CD8-positive, alpha-beta memory T cell (primary cell): ENCODE results near the gene LCE5A. TPM values are rescaled to one million over a fixed set of nuclear protein-coding genes. Genes with fewer than 3 reads are reported as not detected.
"Not testable (repeated sequence)": the region's sequence is repeated elsewhere in the genome, so short reads cannot be mapped to it uniquely, and the experiment has no call there.

Source experiments
- CTCF ChIA-PET: fragments of 350-600 bp; sonication (Branson Sonifier 250); formaldehyde crosslinking; loops from one replicate; lab custom pipeline; 2021; ENCODE audit warnings: antibody characterized with exemption; lab: Charles Lee
- POLR2A ChIA-PET: fragments of 350-600 bp; sonication (Branson Sonifier 250); formaldehyde crosslinking; loops from one replicate; lab custom pipeline; 2021; ENCODE audit warnings: antibody characterized with exemption; lab: Charles Lee
- DNase-seq, 5 donors: peaks; one replicate each; pipeline versions ENCODE4 v3.0.0 to v3.0.0-alpha.2; 2020 to 2022; ENCODE audit warnings: mixed read lengths in 1 of 5
- H3K27ac ChIP-seq: one replicate; pipeline ENCODE4 v1.7.0; 2013; ENCODE audit warnings: low read depth, mild to moderate bottlenecking, low read length, moderate library complexity
- H3K27me3 ChIP-seq: 2 replicates; pipeline ENCODE4 v1.7.0; 2013; ENCODE audit warnings: low read length, mild to moderate bottlenecking; ENCODE audit not compliant: insufficient read depth, poor library complexity, severe bottlenecking
- H3K36me3 ChIP-seq: 2 replicates; pipeline ENCODE4 v1.7.0; 2013; ENCODE audit warnings: mild to moderate bottlenecking, low read length, moderate library complexity; ENCODE audit not compliant: insufficient read depth
- H3K4me1 ChIP-seq: 2 replicates; pipeline ENCODE4 v1.7.0; 2013; ENCODE audit warnings: mild to moderate bottlenecking, low read length, moderate library complexity; ENCODE audit not compliant: insufficient read depth
- H3K4me3 ChIP-seq: 2 replicates; pipeline ENCODE4 v1.7.0; 2013; ENCODE audit warnings: mild to moderate bottlenecking, low read length
- H3K9me3 ChIP-seq: 2 replicates; pipeline ENCODE4 v1.7.0; 2013; ENCODE audit warnings: mild to moderate bottlenecking, low read length
- H3K27ac Mint-ChIP-seq, 8 donors: one replicate each; pipeline ENCODE4 v1.8.0; 2020 to 2021; ENCODE audit warnings: mixed read lengths in 8 of 8, mild to moderate bottlenecking in 6 of 8, inconsistent platforms in 3 of 8, moderate library complexity in 3 of 8
- H3K27me3 Mint-ChIP-seq, 2 donors: one replicate each; pipeline ENCODE4 v1.8.0; 2020 to 2021; ENCODE audit warnings: mixed read lengths in 2 of 2, mild to moderate bottlenecking in 1 of 2, moderate library complexity in 1 of 2
- H3K36me3 Mint-ChIP-seq, 3 donors: one replicate each; pipeline ENCODE4 v1.8.0; 2020 to 2021; ENCODE audit warnings: mixed read lengths in 3 of 3, inconsistent platforms in 1 of 3, mild to moderate bottlenecking in 1 of 3
- H3K4me1 Mint-ChIP-seq, 3 donors: one replicate each; pipeline ENCODE4 v1.8.0; 2020 to 2021; ENCODE audit warnings: mixed read lengths in 3 of 3, inconsistent platforms in 1 of 3, mild to moderate bottlenecking in 1 of 3
- H3K4me3 Mint-ChIP-seq, 7 donors: one replicate each; pipeline ENCODE4 v1.8.0; 2020 to 2021; ENCODE audit warnings: mixed read lengths in 7 of 7, mild to moderate bottlenecking in 6 of 7, moderate library complexity in 4 of 7, inconsistent platforms in 2 of 7
- H3K9me3 Mint-ChIP-seq, 5 donors: one replicate each; pipeline ENCODE4 v1.8.0; 2020 to 2022; ENCODE audit warnings: mixed read lengths in 5 of 5, mild to moderate bottlenecking in 3 of 5, moderate library complexity in 2 of 5, inconsistent platforms in 1 of 5
- polyA plus RNA-seq: library from polyadenylated mRNA; unstranded; fragments of 300-500 nt; fragmentation: Illumina TruSeq; gene quantifications from one replicate; pipeline ENCODE4 v1.2.3, GENCODE V29; 2021
- total RNA-seq, 2 experiments: library from RNA; stranded (reverse); gene quantifications; one replicate each; pipeline ENCODE4 v1.2.3, GENCODE V29; 2021

The LCE5A gene
- total and polyA plus RNA-seq, 3 experiments from 2014 or later = not detected

GRCh38 chr1:152548358-152548757, 37.8 kb downstream of the LCE5A start:
- H3K9me3 ChIP-seq, H3K4me1 ChIP-seq, POLR2A ChIA-PET, H3K27ac ChIP-seq, CTCF ChIA-PET, H3K27me3 ChIP-seq, H3K27ac Mint-ChIP-seq, H3K4me3 ChIP-seq, H3K4me3 Mint-ChIP-seq, DNase-seq, H3K36me3 ChIP-seq, H3K36me3 Mint-ChIP-seq, H3K9me3 Mint-ChIP-seq, H3K4me1 Mint-ChIP-seq: not testable (repeated sequence)
- peaks cover 0 to 17% of the 10 kb centered on the region in 2 donors for H3K27me3 Mint-ChIP-seq

Other genes starting within 250 kb of the LCE5A start
- gene FLG, start 185.6 kb upstream of the LCE5A start, total RNA-seq = not detected
- not detected for gene FLG, start 185.6 kb upstream of the LCE5A start, polyA plus RNA-seq
- gene FLG2, start 150.8 kb upstream of the LCE5A start, total RNA-seq = not detected
- not detected for gene FLG2, start 150.8 kb upstream of the LCE5A start, polyA plus RNA-seq
- not detected for gene CRNN, start 96.5 kb upstream of the LCE5A start, total RNA-seq
- not detected for gene CRNN, start 96.5 kb upstream of the LCE5A start, polyA plus RNA-seq
- gene CRCT1, start 3.7 kb downstream of the LCE5A start, total RNA-seq = not detected
- gene CRCT1, start 3.7 kb downstream of the LCE5A start, polyA plus RNA-seq = not detected
- gene LCE3E, start 56.0 kb downstream of the LCE5A start, total RNA-seq = not detected
- not detected for gene LCE3E, start 56.0 kb downstream of the LCE5A start, polyA plus RNA-seq
- not detected for gene LCE3D, start 69.7 kb downstream of the LCE5A start, total RNA-seq
- not detected for gene LCE3D, start 69.7 kb downstream of the LCE5A start, polyA plus RNA-seq
- not detected for gene LCE3C, start 89.4 kb downstream of the LCE5A start, total RNA-seq
- not detected for gene LCE3C, start 89.4 kb downstream of the LCE5A start, polyA plus RNA-seq
- not detected for gene LCE3B, start 103.0 kb downstream of the LCE5A start, total RNA-seq
- gene LCE3B, start 103.0 kb downstream of the LCE5A start, polyA plus RNA-seq = not detected
- gene LCE3A, start 112.3 kb downstream of the LCE5A start, total RNA-seq = not detected
- not detected for gene LCE3A, start 112.3 kb downstream of the LCE5A start, polyA plus RNA-seq
- not detected for gene LCE2D, start 152.6 kb downstream of the LCE5A start, total RNA-seq
- not detected for gene LCE2D, start 152.6 kb downstream of the LCE5A start, polyA plus RNA-seq
- not detected for gene LCE2C, start 164.5 kb downstream of the LCE5A start, total RNA-seq
- gene LCE2C, start 164.5 kb downstream of the LCE5A start, polyA plus RNA-seq = not detected
- not detected for gene LCE2B, start 175.3 kb downstream of the LCE5A start, total RNA-seq
- not detected for gene LCE2B, start 175.3 kb downstream of the LCE5A start, polyA plus RNA-seq
- not detected for gene LCE2A, start 187.5 kb downstream of the LCE5A start, total RNA-seq
- gene LCE2A, start 187.5 kb downstream of the LCE5A start, polyA plus RNA-seq = not detected
- gene LCE4A, start 197.4 kb downstream of the LCE5A start, total RNA-seq = not detected
- not detected for gene LCE4A, start 197.4 kb downstream of the LCE5A start, polyA plus RNA-seq
- not detected for gene KPRP, start 247.2 kb downstream of the LCE5A start, total RNA-seq
- not detected for gene KPRP, start 247.2 kb downstream of the LCE5A start, polyA plus RNA-seq